AG04449 (cell line): ENCODE measurements around the gene MAP2K1.
"Not testable (repeated sequence)": the region's sequence is repeated elsewhere in the genome, so short reads cannot be mapped to it uniquely, and the experiment has no call there.

Source experiments
- CTCF ChIA-PET: fragments of 350-600 bp; formaldehyde crosslinking; extraction: SDS; loops from one replicate; lab custom pipeline; 2021; ENCODE audit warnings: antibody characterized with exemption; lab: Yijun Ruan, JAX
- POLR2A ChIA-PET: fragments of 400-600, 350-600 bp; formaldehyde crosslinking; extraction: SDS; loops from one replicate; lab custom pipeline; 2020; ENCODE audit warnings: antibody characterized with exemption, inconsistent platforms; lab: Yijun Ruan, JAX
- DNase-seq: peaks from one replicate; pipeline ENCODE4 v3.0.0-alpha.2; 2010; ENCODE audit warnings: low read depth, low spot score
- H3K4me3 ChIP-seq: 2 replicates; pipeline ENCODE4 v1.5.1; 2011; ENCODE audit warnings: low read depth, mild to moderate bottlenecking, control low read depth, low read length
- CTCF ChIP-seq: IDR thresholded peaks from one replicate; pipeline ENCODE4 v1.5.1; 2011; ENCODE audit warnings: mild to moderate bottlenecking, moderate library complexity, low read length, control low read depth, inconsistent platforms; ENCODE audit not compliant: insufficient read depth; ENCODE audit errors: missing control alignments

Gene MAP2K1

GRCh38 chr15:66502491-66502890 lies 115.8 kb downstream of the MAP2K1 start:
- CTCF ChIA-PET, result interaction anchor here (1.0 to 1.5 kb wide), 2 partner anchors 9 to 64 kb away, joined by 3 to 7 read pairs; no protein-coding TSS in a partner anchor
- POLR2A ChIA-PET, result no interaction called here
- no peak for TF ChIP-seq CTCF
- peak overlapping the region; percentile 98 for H3K4me3 ChIP-seq
- no peak for DNase-seq

GRCh38 chr15:66503041-66503648 lies 116.4 kb downstream of the MAP2K1 start:
- DNase-seq, POLR2A ChIA-PET: not testable (repeated sequence)
- CTCF ChIA-PET, result interaction anchor here (1.0 to 1.5 kb wide), 2 partner anchors 9 to 64 kb away, joined by 3 to 7 read pairs; no protein-coding TSS in a partner anchor
- H3K4me3 ChIP-seq, result peak overlapping the region; percentile 98

- peak overlapping the region; percentile 98 for H3K4me3 ChIP-seq
- TF ChIP-seq CTCF, result no peak
- POLR2A ChIA-PET, result interaction anchor here (0.8 kb wide), 1 partner anchor 28 kb away, joined by 3 read pairs; no protein-coding TSS in a partner anchor
- CTCF ChIA-PET, result interaction anchor here (0.8 to 1.5 kb wide), 5 partner anchors 9 to 214 kb away, joined by 3 to 7 read pairs (median 3); no protein-coding TSS in a partner anchor
- no peak for DNase-seq
Observed at GRCh38 chr15:66503780-66504562, 117.3 kb downstream of the MAP2K1 start.

GRCh38 chr15:66504563-66505429 lies 118.1 kb downstream of the MAP2K1 start, which contains the start of the genes RPL4 and ZWILCH:
RPL4 (minus strand) TSS chr15:66504855; CDS start chr15:66504790, 65 bp downstream.
ZWILCH (plus strand) TSS chr15:66505326; CDS start chr15:66505339, 13 bp downstream.
- peak within 1 kb of the TSS; percentile 98 for H3K4me3 ChIP-seq
- TF ChIP-seq CTCF, result no peak
- DNase-seq, result no peak
- POLR2A ChIA-PET, result interaction anchor here (0.7 to 1.0 kb wide), 4 partner anchors 13 to 369 kb away, joined by 3 to 4 read pairs (median 4); partner anchors contain the start of gene TIPIN
- CTCF ChIA-PET, result interaction anchor here (0.8 to 2.9 kb wide), 5 partner anchors 7 to 119 kb away, joined by 3 to 34 read pairs (median 3); partner anchors contain the start of gene SNAPC5

GRCh38 chr15:66505430-66505811 lies 118.7 kb downstream of the MAP2K1 start:
- peak overlapping the region; percentile 98 for H3K4me3 ChIP-seq
- POLR2A ChIA-PET, result interaction anchor here (0.7 to 1.0 kb wide), 3 partner anchors 14 to 369 kb away, joined by 3 to 4 read pairs (median 4); partner anchors contain the start of gene TIPIN
- DNase-seq, result no peak
- CTCF ChIA-PET, result interaction anchor here (0.8 to 2.9 kb wide), 2 partner anchors 7 to 62 kb away, joined by 3 to 34 read pairs; partner anchors contain the start of gene SNAPC5
- no peak for TF ChIP-seq CTCF

- peak overlapping the region; percentile 98 for H3K4me3 ChIP-seq
- no peak for DNase-seq
- ChIA-PET POLR2A (interaction anchor here (1.0 kb wide), 2 partner anchors 14 to 149 kb away, joined by 4 read pairs; partner anchors contain the start of gene TIPIN), CTCF (interaction anchor here (0.8 to 2.9 kb wide), 4 partner anchors 8 to 62 kb away, joined by 3 to 34 read pairs (median 4); partner anchors contain the start of genes LCTL and SNAPC5)
- no peak for TF ChIP-seq CTCF
Observed at GRCh38 chr15:66505818-66506217, 119.1 kb downstream of the MAP2K1 start.
